Measurements from ENCODE around the gene QRICH2.
"Not testable (repeated sequence)": the region's sequence is repeated elsewhere in the genome, so short reads cannot be mapped to it uniquely, and the experiment has no call there.

Gene QRICH2

DNA sequence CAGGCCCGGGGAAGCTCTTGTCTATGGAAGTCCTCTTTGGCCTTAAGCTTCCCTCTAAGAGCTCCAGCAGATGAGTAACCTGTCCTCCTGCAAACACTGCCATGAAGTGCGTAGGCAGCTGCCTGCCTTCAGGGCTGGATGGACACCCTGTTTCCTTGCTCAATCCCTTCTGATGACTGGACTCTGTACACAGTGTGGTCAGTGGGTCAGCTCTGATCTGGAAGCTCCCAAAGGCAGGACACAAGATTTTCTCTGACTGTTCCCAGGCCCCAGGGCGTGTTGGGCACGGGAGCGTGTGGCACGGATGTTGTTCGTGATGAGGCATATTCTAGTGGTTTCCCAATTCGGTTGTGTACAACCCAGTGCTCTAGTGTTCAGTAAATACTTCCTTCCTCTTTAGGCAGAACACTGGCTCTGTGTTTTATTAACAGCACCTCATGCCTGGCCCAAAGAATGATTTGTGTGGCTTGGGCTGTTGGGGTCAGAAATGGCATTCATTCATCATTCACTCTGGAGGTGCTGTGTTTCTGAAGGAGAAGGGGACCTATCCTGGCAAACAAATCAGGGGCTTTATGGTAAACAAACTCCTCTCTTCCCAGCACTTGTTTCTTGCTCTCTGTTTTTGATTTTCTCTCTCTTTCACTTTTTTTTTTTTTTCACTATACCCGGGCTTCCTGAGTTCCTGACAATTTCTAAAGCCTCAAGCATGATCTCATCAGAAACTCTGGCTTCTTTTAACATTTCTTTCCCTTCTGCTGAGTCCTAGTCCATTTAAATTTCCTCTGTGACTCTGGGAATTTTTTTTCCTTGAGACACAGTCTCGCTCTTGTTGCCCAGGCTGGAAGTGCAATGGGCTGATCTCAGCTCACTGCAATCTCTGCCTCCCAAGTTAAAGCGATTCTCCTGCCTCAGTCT is 55.8 kb downstream of the QRICH2 start:
- peak; percentile 93 for DNase-seq (ENCODE audit: low read depth)
- TF ChIP-seq, protein P1, sequence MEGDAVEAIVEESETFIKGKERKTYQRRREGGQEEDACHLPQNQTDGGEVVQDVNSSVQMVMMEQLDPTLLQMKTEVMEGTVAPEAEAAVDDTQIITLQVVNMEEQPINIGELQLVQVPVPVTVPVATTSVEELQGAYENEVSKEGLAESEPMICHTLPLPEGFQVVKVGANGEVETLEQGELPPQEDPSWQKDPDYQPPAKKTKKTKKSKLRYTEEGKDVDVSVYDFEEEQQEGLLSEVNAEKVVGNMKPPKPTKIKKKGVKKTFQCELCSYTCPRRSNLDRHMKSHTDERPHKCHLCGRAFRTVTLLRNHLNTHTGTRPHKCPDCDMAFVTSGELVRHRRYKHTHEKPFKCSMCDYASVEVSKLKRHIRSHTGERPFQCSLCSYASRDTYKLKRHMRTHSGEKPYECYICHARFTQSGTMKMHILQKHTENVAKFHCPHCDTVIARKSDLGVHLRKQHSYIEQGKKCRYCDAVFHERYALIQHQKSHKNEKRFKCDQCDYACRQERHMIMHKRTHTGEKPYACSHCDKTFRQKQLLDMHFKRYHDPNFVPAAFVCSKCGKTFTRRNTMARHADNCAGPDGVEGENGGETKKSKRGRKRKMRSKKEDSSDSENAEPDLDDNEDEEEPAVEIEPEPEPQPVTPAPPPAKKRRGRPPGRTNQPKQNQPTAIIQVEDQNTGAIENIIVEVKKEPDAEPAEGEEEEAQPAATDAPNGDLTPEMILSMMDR (IDR thresholded peaks at IDR 0.05; ENCODE audit: insufficient read depth, low read depth, low read length, missing control alignments): no peak
- no peak overlapping the region for H3K4me3 ChIP-seq (ENCODE audit: low read length)

- H3K4me3 ChIP-seq (ENCODE audit: low read length): no peak overlapping the region
- TF ChIP-seq, protein P1 (IDR thresholded peaks at IDR 0.05; ENCODE audit: insufficient read depth, low read depth, low read length, missing control alignments): no peak
- DNase-seq (ENCODE audit: low read depth): no peak
These were observed 56.5 kb downstream of the QRICH2 start for GRCh38 chr17:76251478-76252039.

GRCh38 chr17:76250141-76250540 is 57.9 kb downstream of the QRICH2 start:
- TF ChIP-seq, protein P1 (IDR thresholded peaks at IDR 0.05; ENCODE audit: insufficient read depth, low read depth, low read length, missing control alignments): no peak
- DNase-seq (ENCODE audit: low read depth): no peak
- no peak overlapping the region for H3K4me3 ChIP-seq (ENCODE audit: low read length)

- H3K4me3 ChIP-seq (ENCODE audit: low read length): no peak overlapping the region
- TF ChIP-seq, protein P1 (IDR thresholded peaks at IDR 0.05; ENCODE audit: insufficient read depth, low read depth, low read length, missing control alignments): peak; percentile 46
- peak; percentile 50 for DNase-seq (ENCODE audit: low read depth)
These were observed 59.9 kb downstream of the QRICH2 start for GRCh38 chr17:76248013-76248782.

GRCh38 chr17:76247304-76247703 is 60.8 kb downstream of the QRICH2 start:
- DNase-seq (ENCODE audit: low read depth): no peak
- no peak overlapping the region for H3K4me3 ChIP-seq (ENCODE audit: low read length)
- TF ChIP-seq, protein P1 (IDR thresholded peaks at IDR 0.05; ENCODE audit: insufficient read depth, low read depth, low read length, missing control alignments): no peak

DNA sequence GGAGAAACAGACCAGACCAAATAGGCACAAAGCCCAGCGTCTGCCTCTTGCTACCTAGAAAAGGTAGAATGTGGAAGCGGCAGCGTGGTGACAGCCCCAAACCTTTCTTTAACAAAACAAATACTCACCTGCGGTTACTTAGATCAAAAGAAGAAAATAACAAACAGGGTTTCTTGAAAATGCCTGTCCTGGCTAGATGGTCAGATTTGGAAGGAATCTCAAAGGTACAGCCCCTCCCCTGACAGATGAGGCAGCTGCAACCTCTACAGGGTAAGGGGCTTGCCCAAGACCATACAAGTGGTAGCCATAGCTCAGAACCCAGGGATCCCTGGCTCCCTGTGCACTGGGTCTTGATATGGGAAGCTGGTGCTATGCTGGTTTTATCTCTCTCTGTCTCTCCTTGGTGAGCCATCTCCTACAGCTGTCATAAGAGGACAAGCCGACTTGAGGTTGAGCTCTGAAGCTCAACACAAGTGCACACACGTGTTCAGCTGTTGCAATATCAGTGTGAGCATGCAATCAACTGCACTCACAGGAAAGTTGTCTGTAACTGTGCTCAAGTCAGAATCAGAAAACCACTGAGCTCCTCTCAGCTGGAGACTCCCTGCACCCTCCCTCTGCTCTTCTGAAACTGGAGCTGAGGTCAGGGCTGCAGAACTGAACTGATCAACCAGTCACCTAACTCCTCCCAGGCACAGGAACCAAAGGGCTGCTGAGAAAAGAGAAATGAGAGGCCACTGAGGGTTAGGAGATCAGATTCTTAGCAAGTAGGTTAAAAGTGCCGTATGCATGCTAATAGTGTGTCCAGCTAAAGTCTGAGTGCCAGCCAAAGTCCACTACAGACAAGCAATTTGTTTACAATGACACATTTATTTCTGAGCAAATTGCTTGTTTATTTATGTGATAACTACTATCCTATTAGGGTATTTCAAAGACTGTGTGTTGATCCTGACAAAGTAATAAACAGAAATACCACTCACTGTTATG is 61.7 kb downstream of the QRICH2 start:
- H3K4me3 ChIP-seq (ENCODE audit: low read length): no peak overlapping the region
- TF ChIP-seq, protein P1 (IDR thresholded peaks at IDR 0.05; ENCODE audit: insufficient read depth, low read depth, low read length, missing control alignments): no peak

DNA sequence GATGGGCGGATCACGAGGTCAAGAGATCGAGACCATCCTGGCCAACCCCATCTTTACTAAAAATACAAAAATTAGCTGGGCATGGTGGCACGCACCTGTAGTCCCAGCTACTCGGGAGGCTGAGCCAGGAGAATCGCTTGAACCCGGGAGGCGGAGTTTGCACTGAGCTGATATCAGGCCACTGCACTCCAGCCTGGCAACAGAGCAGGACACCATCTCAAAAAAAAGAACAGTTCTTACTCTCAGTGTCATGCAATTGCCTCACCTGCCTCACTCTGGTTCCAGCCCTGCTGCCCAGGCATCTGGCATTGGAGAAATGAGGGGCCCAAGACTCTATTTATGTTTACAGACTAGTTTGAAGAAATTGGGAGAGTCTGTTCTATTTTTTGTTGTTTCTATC is 63.4 kb downstream of the QRICH2 start:
- H3K4me3 ChIP-seq (ENCODE audit: low read length); DNase-seq (ENCODE audit: low read depth): not testable (repeated sequence)

More for the DNA sequence above, 61.7 kb downstream of the QRICH2 start:
- DNase-seq (ENCODE audit: low read depth): no peak
